ENCODE data around the gene IPO8.

The IPO8 gene

DNA sequence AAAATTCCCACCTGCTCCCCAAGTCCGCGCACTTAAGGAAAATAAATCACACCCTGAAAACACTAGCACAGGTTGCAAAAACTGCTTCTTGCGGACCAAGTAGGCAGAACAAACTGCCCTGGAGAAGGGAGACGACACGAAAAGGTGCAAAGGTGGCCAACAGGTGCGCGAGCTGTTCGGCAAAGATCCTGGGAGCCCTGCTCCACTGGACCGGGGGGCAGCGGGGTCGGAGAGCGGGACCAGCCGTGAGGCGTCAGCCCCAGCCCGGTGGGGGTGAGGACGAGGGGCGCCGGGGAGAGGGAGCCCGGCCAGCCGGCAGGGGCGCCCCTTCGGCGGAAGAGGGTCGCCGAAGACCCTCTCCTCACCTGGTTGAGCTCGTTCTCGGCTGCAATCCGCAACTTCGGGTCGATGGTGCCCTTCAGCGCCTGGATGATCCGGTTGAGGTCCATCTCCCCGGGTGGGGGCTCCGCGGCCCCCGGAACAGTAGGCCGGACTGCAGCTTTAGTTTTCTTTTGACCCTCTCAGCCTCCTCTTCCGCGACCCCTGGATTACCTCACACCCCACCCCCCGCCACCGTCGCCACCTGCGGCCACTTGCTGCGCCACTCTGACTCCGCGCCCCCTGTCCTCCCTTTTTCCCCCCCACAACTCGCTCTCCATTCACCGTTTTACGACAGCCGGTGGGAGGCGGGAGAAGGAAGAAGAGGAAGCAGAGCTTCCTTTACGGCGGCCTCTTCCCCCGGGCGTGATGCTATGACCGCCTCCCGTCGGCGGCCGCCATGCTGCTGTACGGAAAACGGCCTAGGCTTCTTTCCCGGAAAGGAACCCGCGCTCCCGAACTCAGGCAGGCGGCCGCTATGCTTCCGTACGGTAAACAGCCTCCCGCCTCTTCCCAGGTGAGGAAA lies at the start of gene IPO8:
Gene IPO8 (minus strand): TSS at position 671 of the 904 bp plus-strand sequence. CDS start 222 bp downstream, at position 449.
- DNase-seq (ENCODE audit: low read depth in 2 of 2), result peak; percentile 71 to 79

- no peak for DNase-seq (ENCODE audit: low read depth in 2 of 2)
Observed at GRCh38 chr12:30744321-30744720, 48.7 kb upstream of the IPO8 start.

- DNase-seq (ENCODE audit: low read depth in 2 of 2), result no peak
Observed at GRCh38 chr12:30740274-30740673, 44.6 kb upstream of the IPO8 start.

GRCh38 chr12:30739020-30739419 lies 43.4 kb upstream of the IPO8 start:
- no peak for DNase-seq (ENCODE audit: low read depth in 2 of 2)

DNA sequence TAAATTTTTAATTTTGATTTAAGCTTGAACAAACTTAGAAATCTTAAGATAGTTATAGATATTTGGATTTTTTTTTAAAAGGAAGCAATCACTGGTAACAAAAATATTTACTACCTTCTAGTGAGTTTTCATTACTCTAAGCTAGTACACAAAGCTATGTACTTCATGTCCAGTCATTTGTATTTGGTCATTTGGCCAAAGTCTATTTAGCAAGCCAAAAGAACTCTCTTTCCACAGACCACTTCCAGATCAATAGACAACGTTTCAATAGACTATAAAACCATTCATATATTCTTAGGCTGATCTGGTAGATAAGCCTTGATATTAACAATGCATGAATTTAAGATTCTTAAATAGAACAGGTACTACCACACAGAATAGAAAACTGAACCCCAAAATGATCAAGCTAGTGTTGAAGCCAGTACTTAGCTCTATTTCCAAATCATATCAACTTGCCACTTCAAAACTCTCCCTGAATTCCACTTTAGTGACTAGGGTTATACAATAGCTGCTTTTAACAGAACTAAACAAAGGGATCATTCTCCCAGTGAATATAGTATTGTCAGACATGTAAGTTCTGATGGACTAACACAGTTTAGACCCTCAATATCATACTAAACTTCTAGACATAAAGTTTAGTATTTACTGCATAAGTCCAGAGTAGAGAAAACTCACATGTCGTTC lies 37.4 kb upstream of the IPO8 start:
- DNase-seq (ENCODE audit: low read depth in 2 of 2), result no peak

GRCh38 chr12:30730011-30730410 lies 34.3 kb upstream of the IPO8 start:
- no peak for DNase-seq (ENCODE audit: low read depth in 2 of 2)

- DNase-seq (ENCODE audit: low read depth in 2 of 2), result no peak
Observed at GRCh38 chr12:30729547-30729946, 33.9 kb upstream of the IPO8 start.

GRCh38 chr12:30726647-30727046 lies 31.0 kb upstream of the IPO8 start:
- DNase-seq (ENCODE audit: low read depth in 2 of 2), result no peak

GRCh38 chr12:30725739-30726138 lies 30.1 kb upstream of the IPO8 start:
- no peak for DNase-seq (ENCODE audit: low read depth in 2 of 2)

GRCh38 chr12:30719060-30719459 lies 23.4 kb upstream of the IPO8 start:
- DNase-seq (ENCODE audit: low read depth in 2 of 2), result no peak

- DNase-seq (ENCODE audit: low read depth in 2 of 2), result no peak
Observed at GRCh38 chr12:30707613-30708342, 12.1 kb upstream of the IPO8 start.

- DNase-seq (ENCODE audit: low read depth in 2 of 2), result no peak
Observed at GRCh38 chr12:30706476-30706875, 10.8 kb upstream of the IPO8 start.

- no peak for DNase-seq (ENCODE audit: low read depth in 2 of 2)
Observed at GRCh38 chr12:30701056-30701455, 5.4 kb upstream of the IPO8 start.

DNA sequence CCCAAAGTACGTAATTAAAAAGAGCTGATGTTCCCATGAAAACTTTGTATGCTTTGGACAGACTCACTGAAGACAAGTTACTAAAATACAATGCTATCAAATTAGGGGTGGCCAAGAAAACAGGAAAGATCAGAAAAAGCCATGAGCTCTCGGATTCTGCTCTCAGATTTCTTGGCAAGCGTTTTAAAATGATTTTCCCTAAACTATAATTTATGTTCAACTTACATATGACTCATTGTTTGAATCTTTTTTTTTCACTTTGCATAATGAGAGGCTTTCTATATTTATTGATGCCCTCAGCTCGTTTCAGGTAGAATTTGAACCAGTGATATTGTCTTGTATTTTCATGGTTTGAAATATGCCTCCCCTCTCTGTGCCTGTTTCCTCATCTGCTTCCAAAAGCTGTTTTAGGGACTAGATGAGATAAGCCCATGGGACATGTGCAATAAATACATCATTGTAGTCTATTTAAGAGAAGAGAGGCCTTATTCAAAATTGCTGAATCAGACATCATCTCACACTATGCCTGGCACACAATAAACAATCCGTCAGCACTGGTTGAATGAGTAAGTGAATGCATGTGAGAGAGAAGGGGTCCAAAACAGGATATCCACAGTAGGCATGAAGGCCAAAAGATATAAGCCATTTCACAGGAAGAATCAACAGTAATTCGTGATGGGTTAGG lies 4.7 kb upstream of the IPO8 start:
- no peak for DNase-seq (ENCODE audit: low read depth in 2 of 2)

DNA sequence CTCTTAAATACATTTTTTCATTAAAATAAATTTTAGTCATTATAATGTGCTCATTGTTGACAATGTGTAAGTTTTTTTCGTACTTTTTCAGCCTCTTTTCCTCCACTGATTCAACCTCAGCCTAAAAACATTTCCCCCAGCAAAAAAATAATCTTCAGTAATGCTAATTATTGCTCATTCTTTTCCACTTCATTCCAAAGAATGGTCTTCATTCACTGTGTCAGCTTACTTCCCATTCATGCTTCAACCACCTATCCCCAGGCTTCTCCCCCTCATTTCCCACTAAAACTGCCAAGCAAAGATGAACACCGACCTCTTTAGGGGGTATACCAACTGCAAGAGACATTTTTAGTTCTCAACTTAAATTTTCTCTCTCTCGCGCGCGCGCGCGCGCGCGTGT lies 2.7 kb upstream of the IPO8 start:
- no peak for DNase-seq (ENCODE audit: low read depth in 2 of 2)

GRCh38 chr12:30696943-30697342 lies 1.3 kb upstream of the IPO8 start:
- DNase-seq (ENCODE audit: low read depth in 2 of 2), result no peak

DNA sequence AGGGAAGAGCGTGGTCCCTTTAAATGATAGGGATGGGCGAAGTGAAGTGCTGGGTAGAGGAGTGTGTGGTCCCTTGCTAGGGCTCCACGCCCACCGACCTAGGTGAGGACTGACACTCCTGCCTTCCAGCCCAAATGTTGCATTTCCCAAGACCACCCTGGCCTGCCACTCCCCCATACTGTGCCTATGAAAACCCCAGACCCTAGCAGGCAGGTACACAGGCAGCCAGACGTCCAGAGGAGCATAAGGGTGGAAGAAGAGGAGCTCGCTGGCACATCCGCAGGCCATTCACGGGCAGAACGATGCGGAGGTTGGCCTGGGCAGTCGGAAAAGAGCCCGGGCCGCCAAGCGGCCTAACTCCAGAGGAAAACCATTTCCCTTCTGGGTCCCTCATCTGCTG lies 817 bp upstream of the IPO8 start:
- no peak for DNase-seq (ENCODE audit: low read depth in 2 of 2)

DNA sequence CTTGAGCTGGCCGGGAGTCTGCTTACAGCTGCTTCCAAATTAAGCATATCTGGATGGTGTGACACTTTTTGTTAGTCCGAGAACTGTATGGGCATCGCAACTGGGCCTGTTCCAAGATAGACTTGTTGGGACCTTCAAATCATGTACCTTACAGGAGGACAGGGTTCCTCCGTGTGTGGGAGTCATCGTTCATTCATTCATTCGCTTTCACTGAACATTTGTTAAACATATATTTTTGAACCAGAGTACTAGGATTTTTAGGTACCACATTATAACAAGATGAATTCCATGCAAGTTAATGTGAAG lies 387 bp upstream of the IPO8 start:
- no peak for DNase-seq (ENCODE audit: low read depth in 2 of 2)

GRCh38 chr12:30694412-30695198 lies 1.1 kb downstream of the IPO8 start:
- no peak for DNase-seq (ENCODE audit: low read depth in 2 of 2)

- DNase-seq (ENCODE audit: low read depth in 2 of 2), result no peak
Observed at GRCh38 chr12:30692470-30692869, 3.2 kb downstream of the IPO8 start.

Measured in stimulated activated CD8-positive, alpha-beta memory T cell treated with anti-CD3 and anti-CD28 coated beads, Interleukin-15, amount 100 ng/mL, for 4 hours (primary cell).